PC-3 (cell line): ENCODE data around the gene FBXO31. TPM values are rescaled to one million over a fixed set of nuclear protein-coding genes. Genes with fewer than 3 reads are reported as not detected.

Experiments
- ATAC-seq: fragments of 200-7000 bp; cut with Tn5 transposase; 2 replicates; pipeline ENCODE4 v1.9.1; 2020; ENCODE audit warnings: mild to moderate bottlenecking, moderate library complexity
- BruUV-seq: library from RNA; stranded (reverse); fragments of 400-500 nt; replicated peaks from 2 replicates; lab custom pipeline; 2021; lab: Mats Ljungman, UMichigan
- CTCF ChIA-PET: fragments of 300-600 bp; sonication (Branson Sonifier 250); formaldehyde crosslinking; loops from one replicate; lab custom pipeline; 2022; ENCODE audit warnings: antibody characterized with exemption; lab: Charles Lee
- POLR2A ChIA-PET: fragments of 300-600 bp; sonication (Branson Sonifier 250); formaldehyde crosslinking; loops from one replicate; lab custom pipeline; 2022; ENCODE audit warnings: antibody characterized with exemption; ENCODE audit not compliant: unreplicated experiment; lab: Charles Lee
- DNase-seq: peaks from one replicate; pipeline ENCODE4 v3.0.0-alpha.2; 2015
- H2AFZ ChIP-seq: fragments of 300-600 bp; sonication (generic); 2 replicates; pipeline ENCODE4 v1.6.0; 2016; ENCODE audit warnings: antibody characterized with exemption, low read length
- H3F3A ChIP-seq: fragments of 300-600 bp; sonication (generic); one replicate; pipeline ENCODE4 v1.6.0; 2017; ENCODE audit warnings: antibody characterized with exemption, low read length, control low read depth, mild to moderate bottlenecking; ENCODE audit not compliant: unreplicated experiment
- H3K27ac ChIP-seq: fragments of 300-600 bp; sonication (generic); 2 replicates; pipeline ENCODE4 v1.5.1; 2016; ENCODE audit warnings: mild to moderate bottlenecking, low read length
- H3K27me3 ChIP-seq: fragments of 300-600 bp; sonication (generic); 2 replicates; pipeline ENCODE4 v1.6.1; 2016; ENCODE audit warnings: low read length, mixed read lengths
- H3K36me3 ChIP-seq: fragments of 300-600 bp; sonication (generic); 2 replicates; pipeline ENCODE4 v1.6.1; 2016; ENCODE audit warnings: low read depth, mixed run types, low read length, mixed read lengths
- H3K4me1 ChIP-seq: fragments of 300-600 bp; sonication (generic); 2 replicates; pipeline ENCODE4 v1.5.1; 2016; ENCODE audit warnings: low read length; ENCODE audit not compliant: insufficient read depth
- H3K4me2 ChIP-seq: fragments of 300-600 bp; sonication (generic); 2 replicates; pipeline ENCODE4 v1.6.0; 2016; ENCODE audit warnings: low read length
- H3K4me3 ChIP-seq: fragments of 300-600 bp; sonication (generic); 2 replicates; pipeline ENCODE4 v1.5.1; 2016; ENCODE audit warnings: mild to moderate bottlenecking, low read length, mixed read lengths
- H3K79me2 ChIP-seq: fragments of 300-600 bp; sonication (generic); 2 replicates; pipeline ENCODE4 v1.6.1; 2017; ENCODE audit warnings: low read length, mixed read lengths
- H3K9ac ChIP-seq: fragments of 300-600 bp; sonication (generic); 2 replicates; pipeline ENCODE4 v1.6.0; 2016; ENCODE audit warnings: mild to moderate bottlenecking, low read length
- H3K9me2 ChIP-seq: fragments of 300-600 bp; sonication (generic); replicated peaks from 2 replicates; pipeline ENCODE4 v1.6.1; 2016; ENCODE audit warnings: mixed run types, low read length, mixed read lengths
- H3K9me3 ChIP-seq: fragments of 300-600 bp; sonication (generic); 2 replicates; pipeline ENCODE4 v1.6.1; 2016; ENCODE audit warnings: low read length, mixed read lengths
- H4K20me1 ChIP-seq: fragments of 300-600 bp; sonication (generic); 2 replicates; pipeline ENCODE4 v1.6.1; 2016; ENCODE audit warnings: low read length, mixed read lengths
- EZH2 ChIP-seq: fragments of 300-600 bp; sonication (generic); IDR thresholded peaks from one replicate; pipeline ENCODE4 v1.6.1; 2017; ENCODE audit warnings: antibody characterized with exemption, mild to moderate bottlenecking, low read length; ENCODE audit not compliant: unreplicated experiment
- EZH2phosphoT487 ChIP-seq: fragments of 300-600 bp; sonication (generic); IDR thresholded peaks from 2 replicates; pipeline ENCODE4 v1.6.1; 2018; ENCODE audit warnings: mild to moderate bottlenecking, antibody characterized with exemption, low read length, borderline replicate concordance
- intact Hi-C: fragments of 100-400 bp; cut with micrococcal nuclease; formaldehyde crosslinking; loops from 2 replicates; pipeline ENCODE4 v1.9.0; 2023
- total RNA-seq: library from RNA; depleted of rRNA; stranded (reverse); fragments of >200 nt; gene quantifications from 2 replicates; pipeline ENCODE4 v1.2.3, GENCODE V29; 2014
- TF ChIP-seq, protein P1 (sequence below): fragments of 300-600 bp; sonication (generic); conservative IDR thresholded peaks from 2 replicates; pipeline ENCODE4 v1.5.1; 2017; ENCODE audit warnings: antibody characterized with exemption, low read depth, mild to moderate bottlenecking, low read length

The FBXO31 gene
- total RNA-seq, 1 experiment from 2014 or later: 14.8 TPM

DNA sequence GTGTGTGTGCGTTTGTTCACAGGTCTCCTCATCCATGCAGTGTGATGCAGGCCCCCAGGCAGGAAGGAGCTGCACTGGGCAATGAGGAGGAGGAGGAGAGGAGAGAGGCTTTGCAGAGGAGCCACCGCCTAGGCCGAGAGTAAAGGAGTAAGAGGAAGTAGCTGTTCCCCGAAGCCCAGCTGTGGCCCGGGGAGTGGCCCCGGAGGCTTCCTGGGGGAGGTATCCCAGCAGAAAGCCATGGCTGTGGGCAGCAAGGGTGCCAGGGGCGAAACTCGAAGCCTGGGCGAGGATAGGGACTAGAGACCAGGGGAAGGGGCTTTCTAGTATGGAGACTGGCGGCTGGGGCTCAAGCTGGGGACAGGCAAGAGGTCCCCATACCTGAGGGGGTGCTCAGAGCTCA is 78.6 kb downstream of the FBXO31 start:
- Histone ChIP-seq H3K27me3 (no peaks in the 10 kb centered on the region), H2AFZ (no peak overlapping the region), H3K9me2 (no peaks in the 10 kb centered on the region), H4K20me1 (no peaks in the 10 kb centered on the region), H3K9ac (no peak overlapping the region), H3K79me2 (no peaks in the 10 kb centered on the region), H3K36me3 (no peaks in the 10 kb centered on the region), H3K9me3 (no peaks in the 10 kb centered on the region), H3K4me3 (no peak overlapping the region), H3K4me2 (no peak overlapping the region), H3F3A (no peaks in the 10 kb centered on the region), H3K4me1 (no peaks in the 10 kb centered on the region), H3K27ac (no peak overlapping the region)
- CTCF ChIA-PET: no interaction called here
- ATAC-seq (no peak), DNase-seq (no peak)
- POLR2A ChIA-PET: no interaction called here
- TF ChIP-seq EZH2: no peak
- TF ChIP-seq, protein P1, sequence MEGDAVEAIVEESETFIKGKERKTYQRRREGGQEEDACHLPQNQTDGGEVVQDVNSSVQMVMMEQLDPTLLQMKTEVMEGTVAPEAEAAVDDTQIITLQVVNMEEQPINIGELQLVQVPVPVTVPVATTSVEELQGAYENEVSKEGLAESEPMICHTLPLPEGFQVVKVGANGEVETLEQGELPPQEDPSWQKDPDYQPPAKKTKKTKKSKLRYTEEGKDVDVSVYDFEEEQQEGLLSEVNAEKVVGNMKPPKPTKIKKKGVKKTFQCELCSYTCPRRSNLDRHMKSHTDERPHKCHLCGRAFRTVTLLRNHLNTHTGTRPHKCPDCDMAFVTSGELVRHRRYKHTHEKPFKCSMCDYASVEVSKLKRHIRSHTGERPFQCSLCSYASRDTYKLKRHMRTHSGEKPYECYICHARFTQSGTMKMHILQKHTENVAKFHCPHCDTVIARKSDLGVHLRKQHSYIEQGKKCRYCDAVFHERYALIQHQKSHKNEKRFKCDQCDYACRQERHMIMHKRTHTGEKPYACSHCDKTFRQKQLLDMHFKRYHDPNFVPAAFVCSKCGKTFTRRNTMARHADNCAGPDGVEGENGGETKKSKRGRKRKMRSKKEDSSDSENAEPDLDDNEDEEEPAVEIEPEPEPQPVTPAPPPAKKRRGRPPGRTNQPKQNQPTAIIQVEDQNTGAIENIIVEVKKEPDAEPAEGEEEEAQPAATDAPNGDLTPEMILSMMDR: no peak
- no peak for TF ChIP-seq EZH2phosphoT487
- no TSS peak for BruUV-seq
- intact Hi-C loops: no loop called here

DNA sequence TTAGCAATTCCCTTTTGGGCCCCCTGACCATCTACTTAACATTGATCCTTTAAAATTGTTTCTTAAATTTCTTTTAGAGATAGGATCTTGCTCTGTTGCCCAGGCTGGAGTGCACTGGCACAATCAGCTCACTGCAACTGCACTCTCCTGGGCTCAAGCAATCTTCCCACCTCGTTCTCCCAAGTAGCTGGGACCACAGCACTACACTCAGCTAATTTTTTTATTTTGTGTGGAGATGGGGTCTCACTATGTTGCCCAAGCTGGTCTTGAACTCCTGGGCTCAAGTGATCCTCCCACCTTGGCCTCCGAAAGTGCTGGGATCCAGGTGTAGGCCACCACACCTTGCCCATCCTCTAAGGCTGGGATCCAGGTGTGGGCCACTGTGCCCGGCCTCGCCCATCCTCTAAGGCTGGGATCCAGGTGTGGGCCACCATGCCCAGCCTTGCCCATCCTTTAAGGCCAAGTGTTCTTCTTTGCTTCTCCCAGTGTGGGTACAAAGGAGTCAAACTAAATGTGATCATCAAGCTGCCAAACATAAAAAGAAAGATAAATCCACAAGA is 79.5 kb downstream of the FBXO31 start:
- H3K4me3 ChIP-seq: no peak overlapping the region

More for the DNA sequence above, 79.5 kb downstream of the FBXO31 start:
- Histone ChIP-seq H3K27ac (no peak overlapping the region), H3K4me1 (no peaks in the 10 kb centered on the region), H3K27me3 (no peaks in the 10 kb centered on the region), H3K36me3 (no peaks in the 10 kb centered on the region), H3K9me2 (no peaks in the 10 kb centered on the region), H3F3A (no peaks in the 10 kb centered on the region), H3K9me3 (no peaks in the 10 kb centered on the region), H3K79me2 (no peaks in the 10 kb centered on the region), H4K20me1 (no peaks in the 10 kb centered on the region), H2AFZ (no peak overlapping the region), H3K9ac (no peak overlapping the region), H3K4me2 (no peak overlapping the region)
- ChIA-PET CTCF (interaction anchor here (0.7 kb wide), 1 partner anchor 399 kb away, joined by 3 read pairs; no protein-coding TSS in a partner anchor), POLR2A (interaction anchor here (0.5 kb wide), 1 partner anchor 21 kb away, joined by 4 read pairs; no protein-coding TSS in a partner anchor)
- no TSS peak for BruUV-seq
- ATAC-seq (no peak), DNase-seq (no peak)
- intact Hi-C loops: no loop called here
- TF ChIP-seq EZH2 (no peak), EZH2phosphoT487 (no peak)
- TF ChIP-seq, protein P1: no peak
